GM21717 (cell line): Measurements from ENCODE around the gene MPDZ.

Source experiments
- ATAC-seq: cut with Tn5 transposase; IDR thresholded peaks from one replicate; pipeline ENCODE4 v1.9.1; 2021; ENCODE audit warnings: mild to moderate bottlenecking, moderate library complexity; ENCODE audit not compliant: unreplicated experiment

MPDZ gene

DNA sequence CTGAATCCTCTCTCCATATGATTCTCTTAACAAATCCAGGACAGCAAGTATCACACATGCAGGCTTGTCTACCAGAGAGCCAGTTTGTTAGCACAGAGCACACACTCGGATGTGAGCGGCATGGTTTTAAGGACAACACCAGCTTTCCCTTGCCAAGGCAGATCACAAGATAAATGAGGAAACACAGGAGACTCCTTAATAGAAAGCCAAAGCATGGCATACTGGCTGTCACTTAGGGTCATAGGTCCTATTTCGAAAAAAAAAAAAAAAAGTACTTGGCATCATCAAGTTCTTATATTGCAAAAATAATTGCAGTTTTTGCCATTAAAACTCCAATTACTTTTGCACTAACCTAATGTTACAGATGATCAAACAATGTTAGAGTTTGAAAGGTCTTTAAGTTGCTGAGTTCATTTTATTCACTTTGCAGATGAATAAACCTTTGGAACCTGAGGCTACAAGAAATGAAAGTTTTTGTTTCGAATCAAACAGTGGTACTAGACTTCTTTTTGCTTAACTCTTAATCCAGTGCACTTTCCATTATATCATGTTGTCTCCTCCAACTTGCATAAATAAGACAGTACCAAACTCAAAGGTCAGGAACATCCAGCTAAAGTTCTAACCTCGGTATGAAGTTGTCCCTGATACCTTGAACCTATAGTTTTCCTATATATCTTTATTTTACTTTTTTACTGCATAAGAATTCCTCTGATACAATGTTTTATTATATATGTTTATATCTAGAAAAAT, 138.5 kb downstream of the MPDZ start:
- no peak for ATAC-seq

DNA sequence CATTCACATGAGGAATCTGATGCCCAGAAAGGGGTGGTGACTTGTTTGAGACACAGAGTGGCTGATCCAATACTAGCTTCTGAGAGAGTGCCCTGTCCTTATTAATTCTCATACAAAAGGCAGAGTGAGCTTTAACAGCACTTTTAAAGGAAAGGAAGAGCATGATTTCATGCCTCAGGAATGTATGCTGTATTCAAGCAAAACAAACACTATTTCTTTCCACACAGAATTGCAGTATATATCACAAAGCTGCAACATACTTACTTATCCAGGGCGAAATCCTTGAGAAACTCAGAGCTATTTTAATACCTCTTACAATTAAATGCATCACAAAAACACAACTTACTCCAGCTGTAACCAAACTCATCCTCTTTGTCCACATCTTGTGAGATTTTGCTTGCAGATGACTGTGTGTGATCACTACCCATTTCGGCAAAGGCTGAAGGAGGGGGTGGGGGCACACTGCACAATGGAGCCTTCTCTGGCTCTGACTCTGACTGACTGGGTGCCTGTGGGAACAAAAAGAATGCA, 139.8 kb downstream of the MPDZ start:
- ATAC-seq = no peak

DNA sequence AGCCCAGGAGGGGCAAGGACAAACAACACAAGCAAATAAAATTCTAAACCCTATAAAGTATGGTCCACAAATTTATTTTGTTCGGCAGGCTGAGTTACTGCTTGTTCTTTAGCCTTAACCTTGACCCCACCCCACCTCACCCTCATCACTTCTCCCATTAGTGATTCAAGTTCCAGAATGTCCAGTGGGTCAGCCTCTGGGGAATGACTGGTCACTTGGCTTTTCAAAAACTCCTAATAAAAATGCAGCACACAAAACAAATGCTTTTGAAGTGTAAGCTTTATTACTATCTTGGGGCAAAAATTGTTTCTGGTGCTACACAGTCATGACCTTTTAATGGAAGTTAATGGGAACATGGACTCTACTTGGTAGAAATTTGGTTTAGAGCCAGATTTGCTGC, 142.1 kb downstream of the MPDZ start:
- no peak for ATAC-seq

DNA sequence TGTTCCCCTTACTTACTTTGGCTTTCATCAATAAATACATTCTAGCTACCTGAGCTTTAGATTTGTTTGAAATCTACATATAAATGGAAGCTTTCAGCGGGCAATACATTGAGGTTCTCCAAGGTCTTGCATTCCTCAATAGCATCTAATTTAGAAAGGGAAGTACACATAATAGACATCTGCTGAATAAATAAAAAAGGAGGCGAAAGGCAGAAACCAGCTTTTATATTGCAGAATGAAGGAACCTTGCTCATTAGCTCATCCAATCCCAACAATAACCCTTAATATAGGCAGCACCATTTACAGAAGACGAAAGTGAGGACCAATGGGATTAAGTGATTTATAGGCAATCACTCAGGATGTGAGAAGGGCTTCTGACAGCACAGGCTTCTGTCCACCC, 147.5 kb downstream of the MPDZ start:
- ATAC-seq = no peak

DNA sequence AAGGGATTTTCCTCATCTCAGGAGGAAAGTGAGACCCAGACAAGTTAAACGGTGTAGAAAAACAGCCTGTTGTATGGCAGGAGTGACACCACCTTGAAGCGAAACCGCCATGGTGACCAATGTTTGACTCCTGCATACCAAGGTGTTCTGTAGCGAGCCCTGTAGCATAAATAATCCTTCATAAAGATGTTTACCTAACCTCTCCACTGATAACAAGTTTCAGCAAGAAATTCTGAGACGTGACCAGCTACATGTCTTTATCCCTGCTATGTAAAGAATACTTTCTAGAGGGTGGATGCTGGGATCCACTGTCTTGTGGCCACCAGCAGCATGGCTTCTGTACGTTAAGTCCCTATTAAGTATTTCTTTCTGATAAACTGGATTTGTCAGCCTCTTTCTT, 148.1 kb downstream of the MPDZ start:
- no peak for ATAC-seq

DNA sequence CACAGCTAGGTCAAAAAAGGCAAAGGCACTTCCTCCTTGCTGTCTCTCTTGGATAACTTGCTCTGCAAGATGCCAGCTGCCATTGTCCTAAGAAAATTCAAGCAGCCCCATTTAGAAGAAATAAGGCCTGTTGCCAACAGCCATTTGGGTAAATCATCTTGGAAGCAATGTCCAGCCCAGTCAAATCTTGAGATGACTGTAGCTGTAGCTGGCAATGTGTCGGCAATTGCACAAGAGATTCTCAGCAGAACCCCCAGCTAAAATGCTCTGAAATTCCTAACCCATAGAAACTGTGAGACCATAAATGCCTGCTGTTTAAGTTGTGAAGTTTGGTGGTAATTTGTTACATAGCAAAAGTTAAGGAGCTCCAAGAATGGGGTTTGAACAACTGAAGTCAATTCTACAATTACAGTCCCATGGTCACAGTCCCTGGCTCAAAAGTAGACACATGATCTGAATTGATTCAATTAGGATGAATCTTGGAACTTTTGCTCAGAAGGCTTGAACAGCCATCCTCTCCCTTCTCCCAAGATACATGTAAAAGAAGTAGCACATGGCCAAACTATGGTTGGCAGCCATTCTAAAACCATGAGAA, 151.1 kb downstream of the MPDZ start:
- no peak for ATAC-seq

DNA sequence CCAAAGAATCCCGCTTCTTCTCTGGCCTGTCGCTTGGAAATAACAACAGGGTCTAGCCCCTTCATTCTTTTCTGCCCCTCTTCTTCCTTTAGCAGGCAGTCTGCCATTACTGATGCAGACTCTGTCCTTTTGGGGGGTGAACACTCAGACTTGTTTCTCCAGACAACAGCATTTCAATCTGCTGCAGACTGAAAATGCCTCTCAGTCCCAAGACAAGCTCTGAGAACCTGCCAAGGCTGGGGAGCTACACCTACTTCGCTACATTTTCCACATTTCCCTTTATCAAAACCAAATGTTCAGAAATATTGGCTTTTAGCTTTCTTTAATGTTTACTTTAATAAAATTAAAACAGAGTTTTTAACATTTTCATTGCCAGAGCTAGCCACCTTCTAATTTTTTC, 152.4 kb downstream of the MPDZ start:
- no peak for ATAC-seq

DNA sequence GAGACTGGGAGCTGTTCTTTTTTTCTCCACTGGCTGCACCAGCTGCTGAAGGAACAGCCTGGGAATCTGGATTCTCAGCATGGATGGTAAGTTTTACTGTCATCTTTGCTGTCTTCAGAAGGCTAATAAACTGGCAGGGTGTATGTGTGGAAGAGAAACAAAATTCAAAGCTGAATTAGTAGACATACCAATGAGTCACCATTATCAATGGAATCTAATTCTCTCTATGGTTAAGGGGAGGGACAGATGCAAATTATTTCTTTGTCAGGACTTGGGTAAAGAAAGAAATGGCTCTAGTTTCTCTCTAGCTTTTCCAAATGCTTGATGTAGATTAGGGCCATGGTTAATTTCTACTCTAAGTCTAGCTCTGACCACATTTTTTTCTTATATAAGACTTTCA, 154.2 kb downstream of the MPDZ start:
- no peak for ATAC-seq

DNA sequence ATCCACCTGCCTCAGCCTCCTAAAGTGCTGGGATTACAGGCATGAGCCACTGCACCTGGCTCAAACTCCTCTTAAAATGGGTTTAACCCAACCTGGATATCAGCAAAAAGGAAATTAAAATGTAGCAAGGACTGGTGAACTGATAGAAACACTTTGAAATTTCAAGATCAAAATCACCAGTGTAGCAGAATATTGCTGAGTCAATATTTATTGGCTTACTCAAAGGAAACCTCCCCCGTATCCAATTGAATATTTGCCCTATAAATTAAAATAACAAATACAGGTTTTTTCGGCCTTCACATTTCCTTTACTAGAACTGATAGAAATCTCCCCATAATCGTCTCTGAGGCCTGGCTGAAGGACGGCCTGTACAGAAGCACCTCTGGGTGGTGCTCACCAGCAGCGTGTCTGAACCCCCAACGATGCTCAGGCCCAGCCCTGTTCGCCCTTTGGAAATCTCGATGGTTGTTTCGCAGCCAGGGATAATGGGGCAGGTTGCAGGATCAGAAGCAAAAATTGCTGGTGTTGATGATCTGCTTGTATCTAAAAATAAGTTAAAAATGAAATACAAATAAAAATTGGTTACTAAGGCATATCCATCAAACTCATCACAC, 156.6 kb downstream of the MPDZ start:
- ATAC-seq = no peak

DNA sequence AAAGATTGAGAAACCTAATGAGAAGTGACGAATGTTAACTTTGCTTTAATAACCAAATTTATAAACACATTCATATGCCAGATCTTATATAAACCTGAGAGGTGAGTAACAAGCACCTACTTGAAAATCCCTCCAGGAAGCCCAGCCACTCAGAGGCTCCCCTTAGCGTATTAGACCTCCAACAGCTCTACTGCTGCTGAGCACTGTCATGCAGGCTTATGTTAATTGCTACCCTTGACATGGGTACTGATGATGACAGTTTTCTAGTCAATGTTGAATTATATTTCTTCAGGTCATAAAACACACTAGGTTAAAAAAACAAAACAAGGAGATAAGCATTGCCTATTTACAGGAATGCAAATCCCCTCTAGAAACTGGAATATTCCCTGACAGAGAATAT, 161.2 kb downstream of the MPDZ start:
- no peak for ATAC-seq

DNA sequence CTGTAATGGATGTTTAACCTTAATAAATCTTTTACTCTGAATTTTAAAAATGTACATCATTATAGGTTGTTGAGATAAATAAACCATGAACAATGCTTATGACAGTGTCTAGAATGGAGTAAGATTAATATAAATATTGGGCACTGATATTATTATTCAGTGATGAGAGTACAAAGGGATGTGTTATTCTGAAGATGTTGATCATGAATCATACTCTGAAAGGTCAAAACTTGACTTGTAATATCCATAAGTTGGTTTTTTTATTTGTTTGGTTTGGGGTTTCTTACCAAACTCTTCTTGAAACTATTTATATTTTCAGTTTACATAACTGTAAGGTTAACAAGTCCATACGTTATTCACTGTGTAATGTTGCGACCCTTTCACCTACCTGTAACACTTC, 163.2 kb downstream of the MPDZ start:
- ATAC-seq = no peak

DNA sequence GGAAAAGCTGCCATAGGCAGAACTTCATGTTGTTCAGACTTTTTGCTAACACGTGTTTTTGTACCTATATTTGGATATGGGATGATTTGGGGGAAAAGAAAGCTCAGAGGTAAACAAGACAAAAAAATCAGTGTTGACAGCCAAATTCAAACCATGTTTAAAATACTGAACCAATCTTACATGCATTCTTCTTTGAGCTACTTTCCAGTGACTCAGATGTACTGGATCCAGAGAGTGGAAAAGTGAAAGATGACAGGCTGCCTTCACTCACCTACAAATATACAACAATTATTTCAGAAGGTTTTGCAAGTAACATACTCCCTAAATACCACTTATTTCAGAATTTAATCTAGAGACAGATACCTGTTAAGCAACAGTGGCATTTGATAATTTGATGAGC, 165.7 kb downstream of the MPDZ start:
- no peak for ATAC-seq

DNA sequence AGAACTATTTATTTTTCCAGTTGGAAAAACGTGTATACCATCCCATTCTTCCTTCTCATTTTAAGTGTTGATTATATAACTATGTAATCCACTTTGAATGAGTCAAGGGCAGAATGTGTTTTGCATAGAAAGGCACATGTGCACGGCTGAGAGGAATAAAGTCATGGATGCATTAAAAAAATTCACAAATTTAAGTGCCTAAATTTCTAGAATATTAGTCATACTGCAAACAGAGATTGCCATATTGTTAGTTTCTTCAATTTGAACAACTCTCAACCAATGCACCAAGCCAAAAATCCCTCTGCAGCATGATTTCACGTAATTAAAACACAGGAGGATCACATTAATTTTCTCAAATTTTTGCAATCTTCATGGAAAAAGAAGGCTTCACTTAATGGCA, 166.3 kb downstream of the MPDZ start:
- ATAC-seq = no peak

DNA sequence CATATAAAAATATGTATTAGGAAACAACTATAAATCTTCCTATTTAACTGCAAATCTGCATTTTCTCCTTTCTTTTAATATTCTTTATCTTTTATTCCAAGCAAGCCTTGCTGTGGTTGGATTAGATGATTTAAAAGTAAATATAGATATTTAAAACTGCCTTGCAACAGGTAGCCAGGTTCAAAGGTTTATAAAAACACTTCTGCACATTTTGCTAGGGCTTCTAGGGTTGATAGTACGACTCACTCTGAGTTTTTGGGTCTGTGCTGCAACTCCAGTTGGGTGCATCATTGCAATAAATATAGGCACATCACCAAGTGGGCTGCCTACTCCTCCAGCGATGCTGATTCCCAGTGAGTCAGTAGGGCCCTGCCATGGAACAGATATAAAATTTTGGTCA, 167.7 kb downstream of the MPDZ start:
- ATAC-seq = no peak

DNA sequence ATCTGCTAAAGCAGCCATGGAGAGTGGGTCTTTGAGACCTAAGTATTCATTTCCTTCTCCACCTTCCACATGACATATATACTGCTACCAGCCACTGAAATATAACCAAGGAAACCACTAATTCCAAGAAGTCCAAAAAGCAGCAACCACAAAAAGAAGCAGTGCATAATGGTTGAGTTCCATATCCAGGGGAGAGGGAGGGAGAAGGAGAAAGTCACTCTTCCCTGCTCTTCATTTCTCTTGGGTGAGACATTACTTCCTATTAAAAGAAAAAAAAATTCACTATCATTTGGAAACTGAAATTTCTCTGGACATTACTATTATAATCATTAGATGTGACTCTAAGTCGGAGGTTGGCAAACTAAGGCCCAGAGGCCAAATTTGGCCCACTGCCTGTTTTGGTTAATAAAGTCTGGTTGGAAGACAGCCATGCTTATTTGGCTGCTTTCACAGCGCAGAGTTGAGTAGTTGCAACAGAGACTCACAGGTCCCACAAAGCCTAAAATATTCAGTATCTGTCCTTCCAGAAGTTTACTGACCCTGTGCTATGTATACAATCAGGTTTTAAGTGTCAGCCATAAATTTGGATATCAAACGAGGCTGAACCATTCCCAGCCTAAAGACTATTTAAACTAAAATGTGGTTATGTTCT, 168.6 kb downstream of the MPDZ start:
- no peak for ATAC-seq

DNA sequence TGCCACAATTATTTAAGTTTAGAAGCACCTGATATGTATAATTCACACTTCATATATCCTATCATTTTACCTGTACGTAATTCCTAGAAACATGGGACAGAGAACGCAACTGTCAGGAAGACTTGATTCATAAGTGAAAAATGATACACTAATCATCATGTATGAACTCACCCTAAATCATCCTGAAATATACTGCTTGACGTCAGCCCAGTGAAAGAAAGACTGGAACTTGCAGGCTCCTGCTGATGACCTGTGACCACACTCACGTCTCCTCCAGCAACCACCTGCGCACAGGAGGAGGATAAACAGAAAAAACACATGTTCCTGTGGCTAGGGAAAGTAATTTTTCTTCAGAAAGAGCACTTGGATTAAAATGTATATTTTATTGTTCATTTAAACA, 169.7 kb downstream of the MPDZ start:
- ATAC-seq = no peak

DNA sequence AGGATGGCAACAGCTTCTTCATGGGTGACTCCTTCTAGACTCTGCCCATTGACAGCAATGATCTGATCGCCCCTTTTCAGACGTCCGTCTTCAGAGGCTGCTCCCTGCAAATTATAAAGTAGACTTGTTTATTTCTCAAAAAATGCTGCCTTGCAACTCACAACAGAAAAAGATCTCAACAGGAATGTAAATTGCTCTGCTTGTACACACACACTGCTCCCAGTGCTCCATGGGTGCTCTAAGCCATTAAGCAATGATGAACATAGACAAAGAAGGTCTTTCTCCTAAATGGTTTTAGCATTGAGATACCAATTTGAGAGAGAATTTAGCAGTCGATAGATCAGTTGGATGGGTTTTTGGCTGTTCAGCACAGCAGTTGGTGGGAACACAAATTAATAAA, 172.5 kb downstream of the MPDZ start:
- ATAC-seq = no peak

DNA sequence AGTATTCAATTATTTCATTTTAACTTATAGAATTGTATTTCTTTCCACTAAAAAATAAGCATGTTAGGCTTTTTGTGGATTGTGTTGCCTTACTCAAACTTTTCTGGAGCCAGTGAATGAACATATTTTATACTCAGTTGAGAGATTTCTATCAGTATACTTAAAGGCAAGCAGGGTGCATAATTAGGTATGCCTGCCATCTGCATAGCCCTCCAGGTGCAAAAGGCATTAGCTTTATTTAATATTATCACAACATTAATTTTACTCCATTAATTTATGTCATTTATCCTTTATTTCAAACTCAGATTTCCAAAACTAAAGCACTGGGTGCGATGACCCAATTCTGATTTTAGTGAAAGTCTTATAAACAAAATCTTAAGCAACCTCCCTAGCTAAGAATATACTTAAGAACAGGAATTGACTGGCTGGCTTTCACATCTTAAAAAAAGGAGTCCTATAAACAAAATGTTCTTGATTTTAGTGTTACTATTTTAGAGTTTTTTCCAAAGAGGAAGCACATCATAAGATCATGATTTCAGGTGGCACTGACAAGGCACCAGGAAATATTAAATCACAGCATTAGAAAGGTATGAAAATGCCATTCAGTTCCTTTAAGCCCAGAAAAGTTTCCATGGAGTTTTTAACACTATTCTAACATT, 178.4 kb downstream of the MPDZ start:
- ATAC-seq = no peak

DNA sequence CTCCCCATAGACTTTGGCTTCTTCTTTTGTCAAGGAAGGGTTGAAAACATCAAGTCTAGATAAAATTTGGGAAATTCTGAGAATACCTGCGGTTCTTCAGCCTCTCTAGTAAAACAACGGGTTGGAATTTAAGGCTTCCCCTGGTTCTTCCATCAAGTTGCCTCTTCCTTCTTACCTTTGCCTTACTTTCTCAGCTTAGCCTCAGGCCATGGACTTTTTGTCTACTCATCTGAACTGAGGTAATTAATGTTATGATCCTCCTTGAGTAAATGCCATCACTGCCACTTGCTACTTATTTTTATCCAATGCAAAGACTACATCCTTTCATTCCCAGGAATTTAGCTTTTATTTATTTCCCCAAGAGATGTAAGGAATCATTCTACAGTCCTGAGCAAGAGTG, 184.4 kb downstream of the MPDZ start:
- no peak for ATAC-seq

DNA sequence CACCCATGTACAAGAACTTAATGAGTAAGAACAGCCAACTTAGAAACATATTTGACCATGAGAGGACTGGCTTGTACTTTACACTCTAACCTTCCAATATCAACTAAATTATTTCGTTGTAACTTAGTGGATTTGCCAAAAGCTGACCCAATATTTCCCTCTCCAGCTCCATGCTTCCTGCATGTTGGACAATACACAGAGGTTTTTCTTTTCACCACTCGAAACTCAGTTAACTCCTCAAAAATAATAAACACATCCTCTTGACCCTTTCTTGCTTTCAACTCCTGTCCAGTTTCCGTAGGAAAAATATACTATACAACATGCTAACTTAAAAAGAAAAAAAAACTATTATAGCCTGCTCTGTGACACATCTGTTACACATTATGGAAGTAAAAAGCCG, 188.9 kb downstream of the MPDZ start:
- no peak for ATAC-seq

DNA sequence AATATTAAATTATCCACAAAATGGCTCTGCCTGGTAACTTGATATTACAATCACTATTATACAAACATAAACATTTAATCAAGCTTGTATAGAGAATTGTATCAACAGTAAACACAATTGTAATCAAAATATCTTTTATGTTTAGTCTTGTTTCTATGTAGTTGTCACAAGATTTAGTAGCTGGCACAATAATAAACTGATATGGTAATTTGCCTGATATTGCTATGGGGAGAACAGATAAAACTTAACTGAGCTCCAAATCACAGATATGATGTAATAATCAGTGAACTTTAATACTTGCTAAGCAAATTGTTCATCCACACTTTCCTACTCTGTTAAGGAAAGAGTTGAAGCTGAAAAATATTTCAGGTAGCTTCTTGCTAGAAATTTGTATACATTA, 189.8 kb downstream of the MPDZ start:
- no peak for ATAC-seq
